ENCODE results near the gene TTC39B. TPM values are rescaled to one million over a fixed set of nuclear protein-coding genes. Genes with fewer than 3 reads are reported as not detected.
A peak's percentile ranks its signal among the peaks of the same experiment; 100 is the strongest.

The TTC39B gene
- 4.3 TPM for total RNA-seq
- polyA plus RNA-seq (ENCODE audit: insufficient read depth in 1 of 8, insufficient read length in 8 of 8, low replicate concordance in 1 of 8): 1 to 10 TPM; 1.4 to 2.6 (median 2.1) TPM
- long read RNA-seq, donor 1: 0 reads
- long read RNA-seq, donor 2: 0 reads
- long read RNA-seq, donor 3: 0 reads
- long read RNA-seq, donor 4, partial matches to known transcripts: 9 of 9 reads
- long read RNA-seq, donor 4, other reads (novel, unspliced or antisense): 0 of 9 reads
- long read RNA-seq, donor 5, full-length matches to known transcripts: 1 of 1 reads
- long read RNA-seq, donor 5, partial matches to known transcripts: 0 of 1 reads
- long read RNA-seq, donor 5, other reads (novel, unspliced or antisense): 0 of 1 reads
- long read RNA-seq, donor 6: 0 reads
- long read RNA-seq, donor 7, full-length matches to known transcripts: 1 of 1 reads
- long read RNA-seq, donor 7, partial matches to known transcripts: 0 of 1 reads
- long read RNA-seq, donor 7, other reads (novel, unspliced or antisense): 0 of 1 reads
- long read RNA-seq, donor 8: 0 reads
- long read RNA-seq, donor 9: 0 reads
- long read RNA-seq, donor 10: 0 reads
- long read RNA-seq, donor 11: 0 reads

GRCh38 chr9:15306757-15307522 is at the start of gene TTC39B:
TSS of gene TTC39B (minus strand) at chr9:15307216. CDS start at chr9:15307125, 91 bp downstream.
- H3K4me3 ChIP-seq (ENCODE audit: low read length): peak within 1 kb of the TSS; percentile 85
- H3K27me3 ChIP-seq (ENCODE audit: control insufficient read depth, insufficient read depth, low read length): no peaks in the 10 kb centered on the region
- under 1% methylated on average over 67 of the region's 67 CpGs for WGBS (ENCODE audit: insufficient coverage)
- peak; percentile 96 for DNase-seq
- H3K27ac ChIP-seq (ENCODE audit: low read length): peak within 1 kb of the TSS; percentile 79
- H3K9me3 ChIP-seq (replicated peaks; ENCODE audit: control insufficient read depth, low read depth, low read length): no peaks in the 10 kb centered on the region
- H3K36me3 ChIP-seq (ENCODE audit: control insufficient read depth, insufficient read depth, low read length): no peaks in the 10 kb centered on the region
- H3K4me1 ChIP-seq (ENCODE audit: control insufficient read depth, insufficient read depth, low read length): peaks cover 13% of the 10 kb centered on the region

DNA sequence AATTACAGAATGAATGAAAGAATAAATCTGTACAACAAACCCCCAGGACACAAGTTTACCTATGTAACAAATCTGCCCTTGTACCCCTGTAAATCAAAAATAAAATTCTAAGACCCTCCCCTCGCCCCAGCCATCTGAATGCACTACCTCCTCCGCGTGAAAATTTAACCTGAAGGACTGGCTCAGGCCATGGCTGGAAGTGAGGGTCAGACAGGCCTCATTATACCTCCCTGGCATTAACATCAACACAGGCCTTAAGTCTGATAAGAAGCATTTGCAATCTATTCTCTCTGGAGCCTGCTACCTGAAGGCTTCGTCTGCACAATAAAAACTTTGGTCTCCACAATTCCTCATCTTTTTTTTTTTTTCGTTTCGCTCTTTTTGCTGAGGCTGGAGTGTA is 48.7 kb upstream of the TTC39B start:
- Histone ChIP-seq H3K27me3 (ENCODE audit: control insufficient read depth, insufficient read depth, low read length) (no peaks in the 10 kb centered on the region), H3K27ac (ENCODE audit: low read length) (no peak overlapping the region), H3K4me1 (ENCODE audit: control insufficient read depth, insufficient read depth, low read length) (no peaks in the 10 kb centered on the region), H3K9me3 (replicated peaks; ENCODE audit: control insufficient read depth, low read depth, low read length) (no peaks in the 10 kb centered on the region), H3K4me3 (ENCODE audit: low read length) (no peak overlapping the region), H3K36me3 (ENCODE audit: control insufficient read depth, insufficient read depth, low read length) (no peaks in the 10 kb centered on the region)
- WGBS (ENCODE audit: insufficient coverage): 88% methylated on average over 1 of the region's 6 CpGs
- DNase-seq: no peak

DNA sequence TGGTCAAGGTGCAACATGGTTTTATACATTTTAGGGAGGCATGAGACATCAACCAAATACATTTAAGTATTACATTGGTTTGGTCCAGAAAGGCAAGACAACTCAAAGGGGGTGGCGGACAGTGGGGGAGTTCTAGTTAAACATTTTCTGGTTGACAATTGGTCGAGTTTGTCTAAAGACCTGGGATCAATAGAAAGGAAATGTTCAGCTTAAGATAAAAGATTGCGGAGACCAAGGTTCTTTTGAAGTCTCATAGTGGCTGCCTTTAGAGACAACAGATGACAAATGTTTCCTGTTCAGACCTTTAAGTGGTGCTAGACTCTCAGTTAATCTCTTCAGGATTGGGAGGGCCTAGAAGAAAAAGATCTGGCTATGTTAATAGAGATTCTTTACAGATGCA is 47.7 kb upstream of the TTC39B start:
- Histone ChIP-seq H3K4me1 (ENCODE audit: control insufficient read depth, insufficient read depth, low read length) (no peaks in the 10 kb centered on the region), H3K27ac (ENCODE audit: low read length) (no peak overlapping the region), H3K27me3 (ENCODE audit: control insufficient read depth, insufficient read depth, low read length) (no peaks in the 10 kb centered on the region), H3K9me3 (replicated peaks; ENCODE audit: control insufficient read depth, low read depth, low read length) (no peaks in the 10 kb centered on the region), H3K36me3 (ENCODE audit: control insufficient read depth, insufficient read depth, low read length) (no peaks in the 10 kb centered on the region), H3K4me3 (ENCODE audit: low read length) (no peak overlapping the region)
- no peak for DNase-seq
- 62% methylated on average over 3 of the region's 3 CpGs for whole genome bisulfite sequencing (ENCODE audit: insufficient coverage)

GRCh38 chr9:15353892-15354291 is 46.9 kb upstream of the TTC39B start:
- 70% methylated on average over 4 of the region's 4 CpGs for WGBS (ENCODE audit: insufficient coverage)
- Histone ChIP-seq H3K9me3 (replicated peaks; ENCODE audit: control insufficient read depth, low read depth, low read length) (no peaks in the 10 kb centered on the region), H3K27me3 (ENCODE audit: control insufficient read depth, insufficient read depth, low read length) (no peaks in the 10 kb centered on the region), H3K36me3 (ENCODE audit: control insufficient read depth, insufficient read depth, low read length) (no peaks in the 10 kb centered on the region), H3K27ac (ENCODE audit: low read length) (no peak overlapping the region), H3K4me3 (ENCODE audit: low read length) (no peak overlapping the region), H3K4me1 (ENCODE audit: control insufficient read depth, insufficient read depth, low read length) (no peaks in the 10 kb centered on the region)
- no peak for DNase-seq

GRCh38 chr9:15352306-15352705 is 45.3 kb upstream of the TTC39B start:
- Histone ChIP-seq H3K36me3 (ENCODE audit: control insufficient read depth, insufficient read depth, low read length) (no peaks in the 10 kb centered on the region), H3K27me3 (ENCODE audit: control insufficient read depth, insufficient read depth, low read length) (no peaks in the 10 kb centered on the region), H3K4me3 (ENCODE audit: low read length) (no peak overlapping the region), H3K9me3 (replicated peaks; ENCODE audit: control insufficient read depth, low read depth, low read length) (no peaks in the 10 kb centered on the region), H3K27ac (ENCODE audit: low read length) (no peak overlapping the region), H3K4me1 (ENCODE audit: control insufficient read depth, insufficient read depth, low read length) (no peaks in the 10 kb centered on the region)
- no peak for DNase-seq
- WGBS (ENCODE audit: insufficient coverage): 43% methylated on average over 1 of the region's 3 CpGs

DNA sequence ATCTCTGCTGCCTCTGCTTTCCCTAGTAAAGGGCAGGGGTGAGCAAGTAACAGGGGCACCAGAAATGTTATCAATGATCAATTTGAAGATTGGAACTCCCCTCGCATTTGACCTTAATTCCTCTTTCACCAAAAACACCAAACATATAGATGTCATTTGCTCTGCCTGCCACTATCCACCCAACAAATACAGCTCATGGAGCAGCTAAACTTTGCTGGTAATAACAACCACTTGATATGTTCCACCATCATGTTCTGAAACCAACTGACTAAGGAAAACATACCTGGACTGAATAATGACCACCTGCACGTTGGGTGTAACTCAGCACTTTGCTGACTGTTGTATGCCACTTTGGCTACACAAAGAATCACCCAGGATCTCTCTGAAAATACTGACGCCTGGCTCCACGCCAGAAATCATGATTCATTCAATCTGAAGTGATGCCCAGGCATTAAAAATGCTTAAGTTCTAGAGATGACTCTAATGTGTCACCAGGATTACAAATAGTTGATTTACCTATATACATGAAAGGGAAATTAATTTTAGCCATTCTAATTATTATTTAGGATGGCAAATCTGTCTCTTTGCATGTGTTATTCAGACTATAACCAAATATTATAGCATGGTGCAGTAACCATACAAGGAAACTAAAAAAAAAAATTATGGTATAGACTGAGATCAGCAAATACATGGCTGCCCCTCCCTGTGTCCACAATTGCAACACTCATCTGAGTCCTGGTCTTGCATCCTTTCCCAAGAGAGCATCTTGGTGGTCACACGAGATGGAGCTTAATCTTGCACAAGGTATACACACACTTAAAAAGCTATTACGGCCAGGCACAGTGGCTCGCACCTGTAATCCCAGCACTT is 43.1 kb upstream of the TTC39B start:
- no peaks in the 10 kb centered on the region for H3K4me1 ChIP-seq (ENCODE audit: control insufficient read depth, insufficient read depth, low read length)
- no peak overlapping the region for H3K27ac ChIP-seq (ENCODE audit: low read length)
- no peak for DNase-seq
- H3K4me3 ChIP-seq (ENCODE audit: low read length): no peak overlapping the region
- WGBS (ENCODE audit: insufficient coverage): 84% methylated on average over 5 of the region's 7 CpGs
- H3K27me3 ChIP-seq (ENCODE audit: control insufficient read depth, insufficient read depth, low read length): no peaks in the 10 kb centered on the region
- H3K36me3 ChIP-seq (ENCODE audit: control insufficient read depth, insufficient read depth, low read length): no peaks in the 10 kb centered on the region
- no peaks in the 10 kb centered on the region for H3K9me3 ChIP-seq (replicated peaks; ENCODE audit: control insufficient read depth, low read depth, low read length)

GRCh38 chr9:15346837-15347236 is 39.8 kb upstream of the TTC39B start:
- Histone ChIP-seq H3K36me3 (ENCODE audit: control insufficient read depth, insufficient read depth, low read length) (no peaks in the 10 kb centered on the region), H3K4me3 (ENCODE audit: low read length) (no peak overlapping the region)
- 0% methylated on average over 1 of the region's 1 CpG for WGBS (ENCODE audit: insufficient coverage)

GRCh38 chr9:15344191-15344590 is 37.2 kb upstream of the TTC39B start:
- Histone ChIP-seq H3K27me3 (ENCODE audit: control insufficient read depth, insufficient read depth, low read length) (no peaks in the 10 kb centered on the region), H3K4me1 (ENCODE audit: control insufficient read depth, insufficient read depth, low read length) (no peaks in the 10 kb centered on the region), H3K36me3 (ENCODE audit: control insufficient read depth, insufficient read depth, low read length) (no peaks in the 10 kb centered on the region), H3K9me3 (replicated peaks; ENCODE audit: control insufficient read depth, low read depth, low read length) (no peaks in the 10 kb centered on the region), H3K27ac (ENCODE audit: low read length) (no peak overlapping the region), H3K4me3 (ENCODE audit: low read length) (no peak overlapping the region)
- WGBS (ENCODE audit: insufficient coverage): 51% methylated on average over 2 of the region's 2 CpGs
- DNase-seq: no peak

More at GRCh38 chr9:15346837-15347236, 39.8 kb upstream of the TTC39B start:
- DNase-seq: no peak
- Histone ChIP-seq H3K4me1 (ENCODE audit: control insufficient read depth, insufficient read depth, low read length) (no peaks in the 10 kb centered on the region), H3K27ac (ENCODE audit: low read length) (no peak overlapping the region), H3K27me3 (ENCODE audit: control insufficient read depth, insufficient read depth, low read length) (no peaks in the 10 kb centered on the region), H3K9me3 (replicated peaks; ENCODE audit: control insufficient read depth, low read depth, low read length) (no peaks in the 10 kb centered on the region)

GRCh38 chr9:15333376-15333881 is 26.4 kb upstream of the TTC39B start:
- peak; percentile 25 for DNase-seq
- 100% methylated on average over 1 of the region's 4 CpGs for WGBS (ENCODE audit: insufficient coverage)
- no peaks in the 10 kb centered on the region for H3K4me1 ChIP-seq (ENCODE audit: control insufficient read depth, insufficient read depth, low read length)
- H3K36me3 ChIP-seq (ENCODE audit: control insufficient read depth, insufficient read depth, low read length): no peaks in the 10 kb centered on the region
- H3K27ac ChIP-seq (ENCODE audit: low read length): no peak overlapping the region
- no peaks in the 10 kb centered on the region for H3K9me3 ChIP-seq (replicated peaks; ENCODE audit: control insufficient read depth, low read depth, low read length)
- no peaks in the 10 kb centered on the region for H3K27me3 ChIP-seq (ENCODE audit: control insufficient read depth, insufficient read depth, low read length)
- H3K4me3 ChIP-seq (ENCODE audit: low read length): no peak overlapping the region

All from muscle of leg (tissue), 16 donors.